B cell (primary cell): ENCODE measurements around the gene IFT74. TPM values are rescaled to one million over a fixed set of nuclear protein-coding genes. Genes with fewer than 3 reads are reported as not detected.

Experiments
- ATAC-seq: fragments of 200-7000 bp; cut with Tn5 transposase; one replicate; pipeline ENCODE4 v1.10.0; 2021; ENCODE audit warnings: low read depth, mild to moderate bottlenecking, moderate number of reproducible peaks, moderate library complexity
- CTCF ChIA-PET: fragments of 350-600 bp; sonication (Branson Sonifier 250); formaldehyde crosslinking; loops from one replicate; lab custom pipeline; 2021; ENCODE audit warnings: antibody characterized with exemption, inconsistent platforms; lab: Charles Lee
- POLR2A ChIA-PET: fragments of 350-600 bp; sonication (Branson Sonifier 250); formaldehyde crosslinking; loops from one replicate; lab custom pipeline; 2021; ENCODE audit warnings: antibody characterized with exemption; lab: Charles Lee
- DNase-seq: peaks from one replicate; pipeline ENCODE4 v3.0.0; 2013
- H2AFZ ChIP-seq: 2 replicates; pipeline ENCODE4 v1.6.1; 2012; ENCODE audit warnings: mild to moderate bottlenecking, low read depth, low read length; ENCODE audit not compliant: insufficient read depth, poor library complexity, severe bottlenecking
- H3K27ac ChIP-seq, 2 donors: 1 replicate in 1 of 2; 2 replicates in 1 of 2; pipeline ENCODE4 v1.5.1; 2012 to 2013; ENCODE audit warnings: low read length in 2 of 2, mild to moderate bottlenecking in 2 of 2, moderate library complexity in 1 of 2
- H3K27me3 ChIP-seq, 4 experiments: fragments of 200-600 bp in 1 of 4; sonication (generic) in 1 of 4; replicated peaks in 1 of 4; 1 replicate in 2 of 4; 2 replicates in 2 of 4; pipeline versions ENCODE4 v1.6.1 to v1.7.0; 2013 to 2016; ENCODE audit warnings: low read length in 3 of 4, mild to moderate bottlenecking in 2 of 4, mixed read lengths in 1 of 4, moderate library complexity in 1 of 4; ENCODE audit not compliant: insufficient read depth in 4 of 4, control insufficient read depth in 3 of 4; ENCODE audit errors: control extremely low read depth in 1 of 4
- H3K36me3 ChIP-seq, 2 experiments: replicated peaks in 1 of 2; 1 replicate in 1 of 2; 2 replicates in 1 of 2; pipeline versions ENCODE4 v1.6.1 to v1.7.1; 2013; ENCODE audit warnings: low read length in 1 of 2; ENCODE audit not compliant: insufficient read depth in 2 of 2, control insufficient read depth in 1 of 2; ENCODE audit errors: control extremely low read depth in 1 of 2, extremely low read depth in 1 of 2
- H3K4me1 ChIP-seq, 2 donors: fragments of 200-600 bp in 1 of 2; sonication (generic) in 1 of 2; 1 replicate in 1 of 2; 2 replicates in 1 of 2; pipeline versions ENCODE4 v1.5.1 to v1.6.1; 2013 to 2017; ENCODE audit warnings: low read length in 2 of 2; ENCODE audit not compliant: control insufficient read depth in 2 of 2, insufficient read depth in 2 of 2
- H3K4me2 ChIP-seq: replicated peaks from 2 replicates; pipeline ENCODE3; 2012; ENCODE audit warnings: mild to moderate bottlenecking, low read depth, low read length; ENCODE audit not compliant: poor library complexity, severe bottlenecking
- H3K4me3 ChIP-seq, 5 experiments: fragments of 200-600 bp in 1 of 5; sonication (generic) in 1 of 5; 1 replicate in 3 of 5; 2 replicates in 2 of 5; pipeline versions ENCODE4 v1.5.1 to v1.7.0; 2011 to 2016; ENCODE audit warnings: low read length in 4 of 5, mild to moderate bottlenecking in 4 of 5, low read depth in 2 of 5, control low read depth in 1 of 5, moderate library complexity in 1 of 5; ENCODE audit not compliant: insufficient read depth in 1 of 5; ENCODE audit errors: control extremely low read depth in 1 of 5, extremely low read depth in 1 of 5
- H3K79me2 ChIP-seq: fragments of 200-600 bp; sonication (generic); one replicate; pipeline ENCODE4 v1.6.0; 2016; ENCODE audit warnings: low read length; ENCODE audit not compliant: control insufficient read depth, insufficient read depth
- H3K9ac ChIP-seq: fragments of 200-600 bp; sonication (generic); 2 replicates; pipeline ENCODE4 v1.6.1; 2017; ENCODE audit warnings: mild to moderate bottlenecking, low read length, moderate library complexity
- H3K9me3 ChIP-seq, 3 donors: one replicate each; pipeline versions ENCODE4 v1.6.1 to v1.7.1; 2013; ENCODE audit warnings: low read length in 2 of 3; ENCODE audit not compliant: control insufficient read depth in 2 of 3, insufficient read depth in 1 of 3; ENCODE audit errors: control extremely low read depth in 1 of 3
- H4K20me1 ChIP-seq: 2 replicates; pipeline ENCODE4 v1.6.0; 2012; ENCODE audit warnings: mild to moderate bottlenecking, low read length; ENCODE audit not compliant: insufficient read depth, control insufficient read depth, poor library complexity, severe bottlenecking
- H3K27ac Mint-ChIP-seq: one replicate; pipeline ENCODE4 v1.8.0; 2021; ENCODE audit warnings: mixed read lengths
- H3K27me3 Mint-ChIP-seq: one replicate; pipeline ENCODE4 v1.8.0; 2021; ENCODE audit warnings: mixed read lengths
- H3K4me1 Mint-ChIP-seq: one replicate; pipeline ENCODE4 v1.8.0; 2021; ENCODE audit warnings: mixed read lengths
- H3K4me3 Mint-ChIP-seq: one replicate; pipeline ENCODE4 v1.8.0; 2021; ENCODE audit warnings: mixed read lengths
- H3K9me3 Mint-ChIP-seq: one replicate; pipeline ENCODE4 v1.8.0; 2022; ENCODE audit warnings: mixed read lengths; ENCODE audit not compliant: insufficient read depth
- CTCF ChIP-seq: fragments of 200-600 bp; IDR thresholded peaks from one replicate; pipeline ENCODE4 v1.8.0; 2022; ENCODE audit warnings: antibody characterized with exemption, mild to moderate bottlenecking
- EZH2 ChIP-seq: IDR thresholded peaks from 2 replicates; pipeline ENCODE4 v1.6.1; 2012; ENCODE audit warnings: borderline replicate concordance, low read depth, mild to moderate bottlenecking, moderate library complexity, low read length; ENCODE audit not compliant: insufficient read depth, poor library complexity, severe bottlenecking
- WGBS: methylation state at CpG from one replicate; pipeline ENCODE4 v1.1.5; 2013; ENCODE audit warnings: missing lambda C conversion rate; ENCODE audit not compliant: insufficient coverage; 5-methylcytosine and 5-hydroxymethylcytosine counted together
- intact Hi-C: fragments of 100-400 bp; cut with micrococcal nuclease; formaldehyde crosslinking; loops from one replicate; pipeline ENCODE4 v1.10.0; 2022
- polyA plus RNA-seq: library from polyadenylated mRNA; depleted of rRNA; stranded (reverse); fragments of >200 nt; gene quantifications from 2 replicates; pipeline ENCODE4 v1.2.3, GENCODE V29; 2012
- total RNA-seq, 2 donors: library from RNA; stranded (reverse); fragments of 120-200 nt in 1 of 2; gene quantifications; 1 replicate in 1 of 2; 2 replicates in 1 of 2; pipeline versions ENCODE4 v1.2.3 to v1.2.4, GENCODE V29; 2013 to 2022

Gene IFT74
- total and polyA plus RNA-seq, 2 donors (not counting 1 experiment from before 2014, with no cell fraction given) = 2.0 to 22.6 TPM

GRCh38 chr9:27005491-27005890, 49.3 kb downstream of the IFT74 start, which contains the start of gene LRRC19:
TSS of gene LRRC19 (minus strand) at chr9:27005672. CDS start at chr9:26999694, 5,978 bp downstream.
- H3K9ac ChIP-seq = no peak within 1 kb of the TSS
- CTCF ChIA-PET = no interaction called here
- ATAC-seq (no peak), DNase-seq (no peak)
- no peak within 1 kb of the TSS for H2AFZ ChIP-seq
- POLR2A ChIA-PET = no interaction called here
- no peaks in the 10 kb centered on the region for H3K9me3 ChIP-seq
- no peak within 1 kb of the TSS for H3K4me3 Mint-ChIP-seq
- no peaks in the 10 kb centered on the region for H3K79me2 ChIP-seq
- intact Hi-C loops = no loop called here
- no peak within 1 kb of the TSS for H3K4me2 ChIP-seq
- no peaks in the 10 kb centered on the region for H3K4me1 Mint-ChIP-seq
- H3K27me3 ChIP-seq = no peaks in the 10 kb centered on the region
- no peaks in the 10 kb centered on the region for H4K20me1 ChIP-seq
- H3K36me3 ChIP-seq = no peaks in the 10 kb centered on the region
- 86% methylated on average over 1 of the region's 3 CpGs for WGBS
- no peaks in the 10 kb centered on the region for H3K4me1 ChIP-seq
- TF ChIP-seq EZH2 (no peak), CTCF (no peak)
- H3K27me3 Mint-ChIP-seq = no peaks in the 10 kb centered on the region
- H3K27ac ChIP-seq = no peak within 1 kb of the TSS
- no peak within 1 kb of the TSS for H3K27ac Mint-ChIP-seq
- no peak within 1 kb of the TSS for H3K4me3 ChIP-seq
- H3K9me3 Mint-ChIP-seq = peaks cover 4% of the 10 kb centered on the region

- no peak overlapping the region for H3K4me3 Mint-ChIP-seq
- no peak overlapping the region for H3K4me3 ChIP-seq
- no peak overlapping the region for H2AFZ ChIP-seq
- H3K79me2 ChIP-seq = no peaks in the 10 kb centered on the region
- H3K9me3 Mint-ChIP-seq = no peaks in the 10 kb centered on the region
- no peaks in the 10 kb centered on the region for H3K9me3 ChIP-seq
- H3K9ac ChIP-seq = no peak overlapping the region
- H3K36me3 ChIP-seq = peaks cover 1 to 24% of the 10 kb centered on the region in 2 experiments
- no peaks in the 10 kb centered on the region for H4K20me1 ChIP-seq
- DNase-seq = no peak
- no peak for ATAC-seq
- ChIA-PET POLR2A (interaction anchor here (0.7 kb wide), 1 partner anchor 8 kb away, joined by 3 read pairs; no protein-coding TSS in a partner anchor), CTCF (interaction anchor here (0.7 kb wide), 2 partner anchors 310 to 548 kb away, joined by 4 to 6 read pairs; no protein-coding TSS in a partner anchor)
- no peak overlapping the region for H3K4me2 ChIP-seq
- H3K27ac ChIP-seq = no peak overlapping the region
- no peaks in the 10 kb centered on the region for H3K4me1 ChIP-seq
- intact Hi-C loops = no loop called here
- no peaks in the 10 kb centered on the region for H3K4me1 Mint-ChIP-seq
- H3K27ac Mint-ChIP-seq = no peak overlapping the region
- no peak for TF ChIP-seq EZH2
- no peak for TF ChIP-seq CTCF
- no peaks in the 10 kb centered on the region for H3K27me3 ChIP-seq
- no peaks in the 10 kb centered on the region for H3K27me3 Mint-ChIP-seq
Observed at GRCh38 chr9:27019589-27019988, 63.4 kb downstream of the IFT74 start.
